HepG2 (cell line): ENCODE results near the gene NMNAT3. TPM values are rescaled to one million over a fixed set of nuclear protein-coding genes. Genes with fewer than 3 reads are reported as not detected.

Experiments used
- ATAC-seq: fragments of 200-7000 bp; cut with Tn5 transposase; 3 replicates; pipeline ENCODE4 v1.9.1; 2020; ENCODE audit warnings: mild to moderate bottlenecking, moderate library complexity
- BruUV-seq: library from RNA; stranded (reverse); fragments of 400-500 nt; replicated peaks from 2 replicates; lab custom pipeline; 2021; lab: Mats Ljungman, UMichigan
- CTCF ChIA-PET: fragments of 300-600 bp; formaldehyde crosslinking; extraction: SDS; loops from one replicate; lab custom pipeline; 2021; ENCODE audit warnings: low total read pairs, inconsistent platforms, low intra/inter-chr PET ratio; lab: Yijun Ruan, JAX
- POLR2A ChIA-PET: fragments of 350-600 bp; sonication (Branson Sonifier 250); formaldehyde crosslinking; loops from one replicate; lab custom pipeline; 2020; ENCODE audit warnings: antibody characterized with exemption, inconsistent platforms; lab: Yijun Ruan, JAX
- DNase-seq: peaks from one replicate; pipeline ENCODE4 v3.0.0-alpha.2; 2015; ENCODE audit warnings: low spot score
- FAIRE-seq: peaks from 3 replicates; lab custom pipeline; 2011; peaks lifted over from hg19 to GRCh38; lab: Jason Lieb, UNC
- H2AFZ ChIP-seq: one replicate; pipeline ENCODE4 v1.6.1; 2011; ENCODE audit warnings: low read length, inconsistent platforms
- H3K27ac ChIP-seq: fragments of 300-600 bp; 3 replicates; pipeline ENCODE4 v1.8.0; 2011; ENCODE audit warnings: mixed run types, mild to moderate bottlenecking, mixed read lengths, low read length, inconsistent platforms; ENCODE audit not compliant: insufficient read depth; ENCODE audit errors: extremely low read length
- H3K27me3 ChIP-seq, 2 experiments: fragments of 200-600 bp in 1 of 2; 2 replicates in 1 of 2; 3 replicates in 1 of 2; pipeline versions ENCODE4 v1.6.0 to v1.8.0; 2011; ENCODE audit warnings: low read length in 2 of 2, mild to moderate bottlenecking in 2 of 2, moderate library complexity in 2 of 2, inconsistent platforms in 1 of 2; ENCODE audit not compliant: insufficient read depth in 2 of 2, control insufficient read depth in 1 of 2
- H3K36me3 ChIP-seq, 2 experiments: fragments of 200-600 bp in 1 of 2; replicated peaks in 1 of 2; 2 replicates in 1 of 2; 3 replicates in 1 of 2; pipeline versions ENCODE4 v1.5.1 to v1.8.0; 2011; ENCODE audit warnings: low read length in 2 of 2, inconsistent platforms in 1 of 2; ENCODE audit not compliant: insufficient read depth in 2 of 2, control insufficient read depth in 1 of 2
- H3K4me1 ChIP-seq: 2 replicates; pipeline ENCODE4 v1.5.1; 2012; ENCODE audit warnings: low read length, inconsistent platforms; ENCODE audit not compliant: insufficient read depth
- H3K4me2 ChIP-seq: 2 replicates; pipeline ENCODE4 v1.6.0; 2011; ENCODE audit warnings: low read depth, low read length, inconsistent platforms
- H3K4me3 ChIP-seq, 3 experiments: fragments of 200-600 bp in 1 of 3; sonication (generic), shearing (Covaris generic) in 1 of 3; replicated peaks in 1 of 3; 2 replicates each; pipeline ENCODE4 v1.5.1; 2011 to 2016; ENCODE audit warnings: low read length in 3 of 3, inconsistent platforms in 2 of 3, low read depth in 2 of 3, mild to moderate bottlenecking in 2 of 3, control low read depth in 1 of 3, mixed read lengths in 1 of 3; ENCODE audit not compliant: insufficient read depth in 1 of 3
- H3K79me2 ChIP-seq: one replicate; pipeline ENCODE4 v1.6.1; 2011; ENCODE audit warnings: low read length, inconsistent platforms; ENCODE audit not compliant: insufficient read depth
- H3K9ac ChIP-seq: 2 replicates; pipeline ENCODE4 v1.6.0; 2011; ENCODE audit warnings: mild to moderate bottlenecking, low read depth, low read length, inconsistent platforms; ENCODE audit not compliant: insufficient read depth
- H3K9me3 ChIP-seq: 2 replicates; pipeline ENCODE4 v1.5.1; 2012; ENCODE audit warnings: mild to moderate bottlenecking, low read length
- H4K20me1 ChIP-seq: 2 replicates; pipeline ENCODE4 v1.6.0; 2011; ENCODE audit warnings: inconsistent platforms, mild to moderate bottlenecking, low read length, moderate library complexity; ENCODE audit not compliant: insufficient read depth
- IRF9 ChIP-seq: sonication (generic); formaldehyde crosslinking; IDR thresholded peaks from 2 replicates; pipeline ENCODE4 v1.8.0; 2022; ENCODE audit warnings: missing genetic modification reagents, mild to moderate bottlenecking, borderline replicate concordance
- ISX ChIP-seq: sonication (generic); formaldehyde crosslinking; conservative IDR thresholded peaks from 2 replicates; pipeline ENCODE4 v1.5.0; 2020; ENCODE audit warnings: missing genetic modification reagents
- MTA3 ChIP-seq: sonication (generic); formaldehyde crosslinking; IDR thresholded peaks from 2 replicates; pipeline ENCODE4 v1.4.0; 2020; ENCODE audit warnings: missing genetic modification reagents
- PPARG ChIP-seq: conservative IDR thresholded peaks from 2 replicates; pipeline ENCODE4 v1.6.1; 2016; ENCODE audit warnings: missing biosample characterization, missing genetic modification reagents
- ZBTB40 ChIP-seq, 2 experiments: fragments of 450-650 bp in 1 of 2; sonication (generic) in 1 of 2; formaldehyde crosslinking in 1 of 2; IDR thresholded peaks; 2 replicates each; pipeline versions ENCODE4 v1.6.1 to v1.8.0; 2016 to 2022; ENCODE audit warnings: antibody characterized with exemption in 1 of 2, mild to moderate bottlenecking in 1 of 2, missing genetic modification reagents in 1 of 2
- ZNF546 ChIP-seq: sonication (generic); formaldehyde crosslinking; conservative IDR thresholded peaks from 2 replicates; pipeline ENCODE4 v1.8.1; 2023; ENCODE audit warnings: mild to moderate bottlenecking, missing genetic modification reagents
- WGBS: methylation state at CpG from one replicate; pipeline ENCODE4 v1.1.6; 2017; ENCODE audit warnings: low lambda C conversion rate; 5-methylcytosine and 5-hydroxymethylcytosine counted together
- in situ Hi-C: cut with HindIII; loops from 2 replicates; pipeline ENCODE4 v1.10.0; 2017; ENCODE audit warnings: low pct_unique_long_range_greater_than_20kb; ENCODE audit not compliant: extremely low pct_ligation_motif_present
- intact Hi-C: fragments of 100-400 bp; cut with micrococcal nuclease; formaldehyde crosslinking; loops from one replicate; pipeline ENCODE4 v1.10.0; 2022; ENCODE audit not compliant: unreplicated experiment
- polyA plus RNA-seq, 8 experiments: library from polyadenylated mRNA; depleted of rRNA in 3 of 8; stranded (reverse) in 7 of 8; unstranded in 1 of 8; fragments of >200 nt; fragmentation: Illumina TruSeq in 4 of 8; extraction: Trizol in 4 of 8; gene quantifications; 2 replicates each; pipeline versions ENCODE4 v1.2.1 to v1.2.3, GENCODE V29; 2011 to 2016; ENCODE audit warnings: low read depth in 4 of 8, missing spikeins in 1 of 8, mixed read lengths in 1 of 8; ENCODE audit not compliant: insufficient read depth in 1 of 8
- total RNA-seq, 5 experiments: library from RNA; depleted of rRNA; stranded (reverse); fragments of >200 nt; fragmentation: Illumina TruSeq; extraction: Trizol; gene quantifications; 2 replicates each; pipeline ENCODE4 v1.2.3, GENCODE V29; 2016; ENCODE audit warnings: low read depth in 1 of 5
- TF ChIP-seq, protein P1 (sequence below): sonication (generic); formaldehyde crosslinking; IDR thresholded peaks from 2 replicates; pipeline ENCODE4 v1.9.0; 2021; ENCODE audit warnings: missing genetic modification reagents, mild to moderate bottlenecking, borderline replicate concordance
- TF ChIP-seq, protein P2 (sequence below): IDR thresholded peaks from 2 replicates; pipeline ENCODE4 v1.4.0; 2020; ENCODE audit warnings: mild to moderate bottlenecking, missing genetic modification reagents

NMNAT3 gene
- total and polyA plus RNA-seq, 2 of the 13 experiments (the other 11 are each of a cell fraction or from before 2014, with no cell fraction given): 6.1 to 7.0 TPM

DNA sequence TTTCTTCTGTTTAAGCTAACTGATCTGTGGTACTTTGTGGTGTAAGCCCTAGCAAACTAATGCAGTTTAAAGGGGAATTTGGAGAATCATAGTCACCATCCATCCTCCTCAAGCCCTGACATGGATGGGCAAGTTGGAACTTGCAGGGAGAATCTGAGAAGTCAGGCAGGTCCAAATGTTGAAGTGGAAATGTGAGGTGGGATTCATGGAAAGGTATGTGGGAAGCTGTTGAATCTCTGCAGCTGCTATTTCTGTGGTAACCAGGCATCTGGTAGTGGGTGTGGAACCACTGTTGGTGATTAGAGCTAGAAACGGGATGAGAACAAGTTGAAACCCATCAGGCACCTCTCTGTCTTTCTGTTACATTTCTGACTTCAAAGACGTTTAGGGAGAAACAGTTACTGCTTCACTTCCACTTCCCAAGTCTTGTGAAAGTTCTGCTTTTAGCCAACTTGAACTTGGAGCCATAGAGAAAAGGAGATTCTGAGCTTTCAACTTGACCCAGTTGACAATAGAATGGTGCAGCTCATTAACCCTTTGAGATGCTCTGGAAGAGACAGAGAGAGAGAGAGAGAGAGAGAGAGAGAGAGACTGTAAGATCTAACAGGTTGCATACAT is 38.1 kb upstream of the NMNAT3 start:
- Histone ChIP-seq H3K79me2 (no peaks in the 10 kb centered on the region), H3K27ac (no peak overlapping the region), H3K4me2 (no peak overlapping the region), H4K20me1 (no peaks in the 10 kb centered on the region), H3K4me1 (peaks cover 29% of the 10 kb centered on the region), H3K9me3 (no peaks in the 10 kb centered on the region), H2AFZ (no peak overlapping the region), H3K9ac (no peak overlapping the region), H3K4me3 (no peak overlapping the region), H3K27me3 (no peaks in the 10 kb centered on the region), H3K36me3 (no peaks in the 10 kb centered on the region)
- FAIRE-seq: no peak
- CTCF ChIA-PET: no interaction called here
- intact Hi-C loops: no loop called here
- in situ Hi-C loops: no loop called here
- POLR2A ChIA-PET: no interaction called here
- no TSS peak for BruUV-seq
- 4% methylated on average over 2 of the region's 2 CpGs for WGBS
- DNase-seq: no peak
- ATAC-seq: no peak
- TF ChIP-seq, protein P1, sequence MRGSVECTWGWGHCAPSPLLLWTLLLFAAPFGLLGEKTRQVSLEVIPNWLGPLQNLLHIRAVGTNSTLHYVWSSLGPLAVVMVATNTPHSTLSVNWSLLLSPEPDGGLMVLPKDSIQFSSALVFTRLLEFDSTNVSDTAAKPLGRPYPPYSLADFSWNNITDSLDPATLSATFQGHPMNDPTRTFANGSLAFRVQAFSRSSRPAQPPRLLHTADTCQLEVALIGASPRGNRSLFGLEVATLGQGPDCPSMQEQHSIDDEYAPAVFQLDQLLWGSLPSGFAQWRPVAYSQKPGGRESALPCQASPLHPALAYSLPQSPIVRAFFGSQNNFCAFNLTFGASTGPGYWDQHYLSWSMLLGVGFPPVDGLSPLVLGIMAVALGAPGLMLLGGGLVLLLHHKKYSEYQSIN (CRISPR knock-in tag): no peak
- TF ChIP-seq ZNF546 (CRISPR knock-in tag): no peak
- no peak for TF ChIP-seq ZBTB40 (IDR thresholded peaks at IDR 0.05)
- no peak for TF ChIP-seq ZBTB40 (CRISPR knock-in tag; IDR thresholded peaks at IDR 0.05)
- no peak for TF ChIP-seq ISX (CRISPR knock-in tag)
- TF ChIP-seq MTA3 (CRISPR knock-in tag): no peak
- TF ChIP-seq, protein P2, sequence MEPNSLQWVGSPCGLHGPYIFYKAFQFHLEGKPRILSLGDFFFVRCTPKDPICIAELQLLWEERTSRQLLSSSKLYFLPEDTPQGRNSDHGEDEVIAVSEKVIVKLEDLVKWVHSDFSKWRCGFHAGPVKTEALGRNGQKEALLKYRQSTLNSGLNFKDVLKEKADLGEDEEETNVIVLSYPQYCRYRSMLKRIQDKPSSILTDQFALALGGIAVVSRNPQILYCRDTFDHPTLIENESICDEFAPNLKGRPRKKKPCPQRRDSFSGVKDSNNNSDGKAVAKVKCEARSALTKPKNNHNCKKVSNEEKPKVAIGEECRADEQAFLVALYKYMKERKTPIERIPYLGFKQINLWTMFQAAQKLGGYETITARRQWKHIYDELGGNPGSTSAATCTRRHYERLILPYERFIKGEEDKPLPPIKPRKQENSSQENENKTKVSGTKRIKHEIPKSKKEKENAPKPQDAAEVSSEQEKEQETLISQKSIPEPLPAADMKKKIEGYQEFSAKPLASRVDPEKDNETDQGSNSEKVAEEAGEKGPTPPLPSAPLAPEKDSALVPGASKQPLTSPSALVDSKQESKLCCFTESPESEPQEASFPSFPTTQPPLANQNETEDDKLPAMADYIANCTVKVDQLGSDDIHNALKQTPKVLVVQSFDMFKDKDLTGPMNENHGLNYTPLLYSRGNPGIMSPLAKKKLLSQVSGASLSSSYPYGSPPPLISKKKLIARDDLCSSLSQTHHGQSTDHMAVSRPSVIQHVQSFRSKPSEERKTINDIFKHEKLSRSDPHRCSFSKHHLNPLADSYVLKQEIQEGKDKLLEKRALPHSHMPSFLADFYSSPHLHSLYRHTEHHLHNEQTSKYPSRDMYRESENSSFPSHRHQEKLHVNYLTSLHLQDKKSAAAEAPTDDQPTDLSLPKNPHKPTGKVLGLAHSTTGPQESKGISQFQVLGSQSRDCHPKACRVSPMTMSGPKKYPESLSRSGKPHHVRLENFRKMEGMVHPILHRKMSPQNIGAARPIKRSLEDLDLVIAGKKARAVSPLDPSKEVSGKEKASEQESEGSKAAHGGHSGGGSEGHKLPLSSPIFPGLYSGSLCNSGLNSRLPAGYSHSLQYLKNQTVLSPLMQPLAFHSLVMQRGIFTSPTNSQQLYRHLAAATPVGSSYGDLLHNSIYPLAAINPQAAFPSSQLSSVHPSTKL (CRISPR knock-in tag): no peak
- TF ChIP-seq IRF9: no peak
- TF ChIP-seq PPARG (CRISPR knock-in tag): no peak
